Measurements from ENCODE around the gene PPP1R15A.
"Not testable (repeated sequence)": the region's sequence is repeated elsewhere in the genome, so short reads cannot be mapped to it uniquely, and the experiment has no call there.

Gene PPP1R15A

GRCh38 chr19:48870048-48870447, 2.2 kb upstream of the PPP1R15A start:
- no peak for DNase-seq
- Mint-ChIP-seq H3K36me3 (ENCODE audit: low read depth) (peaks cover 30% of the 10 kb centered on the region), H3K4me1 (ENCODE audit: low read depth) (peaks cover 21% of the 10 kb centered on the region), H3K27me3 (no peaks in the 10 kb centered on the region), H3K27ac (no peak overlapping the region), H3K4me3 (no peak overlapping the region), H3K9me3 (no peaks in the 10 kb centered on the region)

- H3K4me1 Mint-ChIP-seq (ENCODE audit: low read depth) = peaks cover 36% of the 10 kb centered on the region
- not testable (repeated sequence) for DNase-seq, H3K9me3 Mint-ChIP-seq, H3K27me3 Mint-ChIP-seq
- peak overlapping the region; percentile 98 for H3K4me3 Mint-ChIP-seq
- H3K36me3 Mint-ChIP-seq (ENCODE audit: low read depth) = peaks cover 46% of the 10 kb centered on the region
- H3K27ac Mint-ChIP-seq = peak overlapping the region; percentile 99
Measured at GRCh38 chr19:48871471-48872181, 595 bp upstream of the PPP1R15A start.

GRCh38 chr19:48872884-48873475, 759 bp downstream of the PPP1R15A start:
- H3K4me3 Mint-ChIP-seq = peak overlapping the region; percentile 98
- peak; percentile 77 for DNase-seq
- no peaks in the 10 kb centered on the region for H3K27me3 Mint-ChIP-seq

GRCh38 chr19:48873476-48874302, 1.5 kb downstream of the PPP1R15A start:
- DNase-seq = no peak
- peaks cover 65% of the 10 kb centered on the region for H3K36me3 Mint-ChIP-seq (ENCODE audit: low read depth)
- H3K4me1 Mint-ChIP-seq (ENCODE audit: low read depth) = peaks cover 53% of the 10 kb centered on the region
- peak overlapping the region; percentile 99 for H3K27ac Mint-ChIP-seq
- no peaks in the 10 kb centered on the region for H3K9me3 Mint-ChIP-seq
- no peaks in the 10 kb centered on the region for H3K27me3 Mint-ChIP-seq
- peak overlapping the region; percentile 98 for H3K4me3 Mint-ChIP-seq

More at GRCh38 chr19:48872884-48873475, 759 bp downstream of the PPP1R15A start:
- Mint-ChIP-seq H3K27ac (peak overlapping the region; percentile 99), H3K36me3 (ENCODE audit: low read depth) (peaks cover 58% of the 10 kb centered on the region), H3K4me1 (ENCODE audit: low read depth) (peaks cover 48% of the 10 kb centered on the region), H3K9me3 (no peaks in the 10 kb centered on the region)

DNA sequence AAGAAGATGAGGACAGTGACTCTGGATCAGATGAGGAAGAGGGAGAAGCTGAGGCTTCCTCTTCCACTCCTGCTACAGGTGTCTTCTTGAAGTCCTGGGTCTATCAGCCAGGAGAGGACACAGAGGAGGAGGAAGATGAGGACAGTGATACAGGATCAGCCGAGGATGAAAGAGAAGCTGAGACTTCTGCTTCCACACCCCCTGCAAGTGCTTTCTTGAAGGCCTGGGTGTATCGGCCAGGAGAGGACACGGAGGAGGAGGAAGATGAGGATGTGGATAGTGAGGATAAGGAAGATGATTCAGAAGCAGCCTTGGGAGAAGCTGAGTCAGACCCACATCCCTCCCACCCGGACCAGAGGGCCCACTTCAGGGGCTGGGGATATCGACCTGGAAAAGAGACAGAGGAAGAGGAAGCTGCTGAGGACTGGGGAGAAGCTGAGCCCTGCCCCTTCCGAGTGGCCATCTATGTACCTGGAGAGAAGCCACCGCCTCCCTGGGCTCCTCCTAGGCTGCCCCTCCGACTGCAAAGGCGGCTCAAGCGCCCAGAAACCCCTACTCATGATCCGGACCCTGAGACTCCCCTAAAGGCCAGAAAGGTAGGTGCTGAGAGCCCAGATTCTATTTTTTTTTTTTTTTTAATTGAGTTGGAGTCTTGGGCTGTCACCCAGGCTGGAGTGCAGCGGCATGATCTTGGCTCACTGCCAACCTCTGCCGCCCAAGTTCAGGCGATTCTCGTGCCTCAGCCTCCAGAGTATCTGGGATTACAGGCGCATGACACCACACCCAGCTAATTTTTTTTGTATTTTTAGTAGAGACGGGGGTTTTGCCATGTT, 2.3 kb downstream of the PPP1R15A start:
- H3K4me3 Mint-ChIP-seq = peak overlapping the region; percentile 98
- H3K9me3 Mint-ChIP-seq = no peaks in the 10 kb centered on the region
- H3K36me3 Mint-ChIP-seq (ENCODE audit: low read depth) = peaks cover 67% of the 10 kb centered on the region
- no peaks in the 10 kb centered on the region for H3K27me3 Mint-ChIP-seq
- H3K4me1 Mint-ChIP-seq (ENCODE audit: low read depth) = peaks cover 55% of the 10 kb centered on the region
- DNase-seq = peak; percentile 47
- H3K27ac Mint-ChIP-seq = peak overlapping the region; percentile 99

DNA sequence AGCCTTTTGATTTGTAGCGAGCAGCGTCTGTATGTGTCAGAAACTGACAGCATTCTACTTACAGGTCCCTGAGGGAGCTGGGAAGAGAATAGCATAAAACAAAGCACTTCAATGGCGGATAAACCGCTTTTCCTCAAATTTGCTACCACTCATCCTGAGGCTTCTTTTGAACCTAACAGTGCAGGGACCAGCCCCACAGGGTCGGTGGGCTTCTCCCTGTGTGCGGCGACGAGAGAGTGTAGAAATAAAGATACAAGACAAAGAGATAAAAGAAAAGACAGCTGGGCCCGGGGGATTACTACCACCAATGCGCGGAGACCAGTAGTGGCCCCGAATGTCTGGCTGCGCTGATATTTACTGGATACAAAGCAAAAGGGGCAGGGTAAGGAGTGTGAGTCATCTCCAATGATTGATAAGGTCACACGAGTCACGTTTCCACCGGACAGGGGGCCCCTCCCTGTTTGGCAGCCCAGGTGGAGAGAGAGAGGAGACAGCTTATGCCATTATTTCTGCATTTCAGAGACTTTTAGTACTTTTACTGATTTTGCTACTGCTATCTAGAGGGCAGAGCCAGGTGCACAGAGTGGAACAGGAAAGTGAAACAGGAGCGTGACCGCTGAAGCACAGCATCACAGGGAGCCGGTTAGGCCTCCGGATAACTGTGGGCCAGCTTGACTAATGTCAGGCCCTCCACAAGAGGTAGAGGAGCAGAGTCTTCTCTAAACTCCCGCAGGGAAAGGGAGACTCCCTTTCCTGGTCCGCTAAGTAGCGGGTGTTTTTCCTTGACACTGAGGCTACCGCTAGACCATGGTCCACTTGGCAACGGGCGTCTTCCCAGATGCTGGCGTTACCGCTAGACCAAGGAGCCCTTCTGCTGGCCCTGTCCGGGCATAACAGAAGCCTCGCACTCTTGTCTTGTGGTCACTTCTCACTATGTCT, 4.1 kb downstream of the PPP1R15A start:
- H3K4me1 Mint-ChIP-seq (ENCODE audit: low read depth) = peaks cover 55% of the 10 kb centered on the region
- peak; percentile 61 for DNase-seq
- H3K9me3 Mint-ChIP-seq = not testable (repeated sequence)

GRCh38 chr19:48877855-48878195, 5.6 kb downstream of the PPP1R15A start:
- Mint-ChIP-seq H3K9me3 (no peaks in the 10 kb centered on the region), H3K4me1 (ENCODE audit: low read depth) (peaks cover 52% of the 10 kb centered on the region), H3K4me3 (peak overlapping the region; percentile 10), H3K36me3 (ENCODE audit: low read depth) (peaks cover 61% of the 10 kb centered on the region), H3K27ac (peak overlapping the region; percentile 80), H3K27me3 (no peaks in the 10 kb centered on the region)
- DNase-seq = no peak

More for the DNA sequence above, 4.1 kb downstream of the PPP1R15A start:
- Mint-ChIP-seq H3K4me3 (peak overlapping the region; percentile 98), H3K27ac (peak overlapping the region; percentile 99), H3K36me3 (ENCODE audit: low read depth) (peaks cover 69% of the 10 kb centered on the region)
- not testable (repeated sequence) for H3K27me3 Mint-ChIP-seq

DNA sequence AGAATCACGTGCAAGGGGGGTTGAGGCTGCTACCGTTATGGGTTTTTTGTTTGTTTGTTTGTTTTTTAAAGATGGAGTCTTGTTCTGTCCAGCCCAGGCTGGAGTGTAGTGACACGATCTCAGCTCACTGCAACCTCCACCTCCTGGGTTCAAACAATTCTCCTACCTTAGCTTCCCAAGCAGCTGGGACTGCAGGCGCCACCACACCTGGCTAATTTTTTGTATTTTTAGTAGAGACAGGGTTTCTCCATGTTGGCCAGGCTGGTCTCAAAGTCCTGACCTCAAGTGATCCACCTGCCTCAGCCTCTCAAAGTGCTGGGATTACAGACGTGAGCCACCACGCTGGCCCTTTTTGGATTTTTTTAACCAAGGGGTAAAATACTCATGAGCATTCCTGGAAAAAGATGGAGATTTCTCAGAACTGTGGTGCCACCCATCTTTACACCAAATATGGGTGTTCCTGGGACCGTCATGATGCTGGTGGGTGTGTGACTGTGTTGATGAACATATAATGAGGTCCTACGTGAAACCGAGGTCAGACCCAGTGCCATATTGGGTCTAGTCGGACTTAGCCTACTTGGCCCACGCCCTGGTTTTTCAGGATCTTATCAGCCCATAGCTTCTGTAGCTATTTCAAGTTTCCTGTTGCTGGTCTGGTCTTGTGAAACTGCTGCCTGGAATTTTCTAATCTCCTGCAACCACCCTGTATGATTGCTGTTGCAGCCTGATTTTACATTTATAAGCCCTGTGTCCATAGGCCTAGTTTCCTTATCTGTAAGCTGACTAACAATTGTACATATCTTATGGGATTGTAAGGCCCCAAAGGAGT, 6.2 kb downstream of the PPP1R15A start:
- H3K27ac Mint-ChIP-seq = peak overlapping the region; percentile 80
- peaks cover 49% of the 10 kb centered on the region for H3K4me1 Mint-ChIP-seq (ENCODE audit: low read depth)
- H3K36me3 Mint-ChIP-seq (ENCODE audit: low read depth) = peaks cover 55% of the 10 kb centered on the region
- no peaks in the 10 kb centered on the region for H3K27me3 Mint-ChIP-seq
- DNase-seq = no peak
- no peaks in the 10 kb centered on the region for H3K9me3 Mint-ChIP-seq
- no peak overlapping the region for H3K4me3 Mint-ChIP-seq

GRCh38 chr19:48879025-48879637, 6.9 kb downstream of the PPP1R15A start:
- peaks cover 42% of the 10 kb centered on the region for H3K4me1 Mint-ChIP-seq (ENCODE audit: low read depth)
- no peak overlapping the region for H3K4me3 Mint-ChIP-seq
- H3K27ac Mint-ChIP-seq = peak overlapping the region; percentile 80
- H3K36me3 Mint-ChIP-seq (ENCODE audit: low read depth) = peaks cover 48% of the 10 kb centered on the region
- H3K9me3 Mint-ChIP-seq = no peaks in the 10 kb centered on the region
- no peak for DNase-seq
- H3K27me3 Mint-ChIP-seq = no peaks in the 10 kb centered on the region

- DNase-seq, H3K27ac Mint-ChIP-seq, H3K27me3 Mint-ChIP-seq, H3K9me3 Mint-ChIP-seq, H3K4me3 Mint-ChIP-seq: not testable (repeated sequence)
- Mint-ChIP-seq H3K36me3 (ENCODE audit: low read depth) (peaks cover 43% of the 10 kb centered on the region), H3K4me1 (ENCODE audit: low read depth) (peaks cover 36% of the 10 kb centered on the region)
Measured at GRCh38 chr19:48879696-48880095, 7.5 kb downstream of the PPP1R15A start.

GRCh38 chr19:48881741-48882657, 9.8 kb downstream of the PPP1R15A start:
- Mint-ChIP-seq H3K27me3 (no peaks in the 10 kb centered on the region), H3K27ac (peak overlapping the region; percentile 50), H3K4me1 (ENCODE audit: low read depth) (peaks cover 18% of the 10 kb centered on the region), H3K4me3 (no peak overlapping the region), H3K9me3 (no peaks in the 10 kb centered on the region), H3K36me3 (ENCODE audit: low read depth) (peaks cover 21% of the 10 kb centered on the region)
- DNase-seq = no peak

GRCh38 chr19:48883726-48884125, 11.5 kb downstream of the PPP1R15A start:
- no peak for DNase-seq
- H3K27ac Mint-ChIP-seq = no peak overlapping the region
- peaks cover 3% of the 10 kb centered on the region for H3K36me3 Mint-ChIP-seq (ENCODE audit: low read depth)
- peaks cover 1% of the 10 kb centered on the region for H3K4me1 Mint-ChIP-seq (ENCODE audit: low read depth)
- no peak overlapping the region for H3K4me3 Mint-ChIP-seq
- H3K9me3 Mint-ChIP-seq = no peaks in the 10 kb centered on the region
- H3K27me3 Mint-ChIP-seq = no peaks in the 10 kb centered on the region
